Measurements from ENCODE around the gene IKZF2. TPM values are rescaled to one million over a fixed set of nuclear protein-coding genes. Genes with fewer than 3 reads are reported as not detected.

Gene IKZF2
- total and polyA plus RNA-seq, 9 of the 15 experiments (the other 6 are each of a cell fraction or from before 2014, with no cell fraction given): 0.04 to 0.54 (median 0.22) TPM

- in situ Hi-C loops (cut with MboI) (no loop called here), intact Hi-C loops (cut with micrococcal nuclease) (no loop called here)
- no peaks in the 10 kb centered on the region for H3K4me1 ChIP-seq (replicated peaks in 1 of 2; ENCODE audit: control insufficient read depth in 2 of 2, insufficient read depth in 2 of 2, low read length in 2 of 2)
- ATAC-seq (no peak), FAIRE-seq (no peak), DNase-seq (ENCODE audit: extremely low read depth in 1 of 4, low spot score in 3 of 4) (no peak)
- no peaks in the 10 kb centered on the region for H3K27me3 ChIP-seq (ENCODE audit: control insufficient read depth in 2 of 2, insufficient read depth in 2 of 2, low read length in 2 of 2)
- no TSS peak for BruUV-seq (replicated peaks)
- H3K79me2 ChIP-seq (ENCODE audit: control insufficient read depth, insufficient read depth, low read length): no peaks in the 10 kb centered on the region
- no peak overlapping the region for H2AFZ ChIP-seq (ENCODE audit: low read depth, low read length)
- CTCF ChIA-PET (ENCODE audit: low intra/inter-chr PET ratio): no interaction called here
- H3K27ac ChIP-seq (ENCODE audit: extremely low read depth, low read depth, low read length): no peak overlapping the region
- H3K4me3 ChIP-seq: no peak overlapping the region
- H3K4me2 ChIP-seq (ENCODE audit: insufficient read depth, low read length): no peak overlapping the region
- no peaks in the 10 kb centered on the region for H3K36me3 ChIP-seq (ENCODE audit: control insufficient read depth, insufficient read depth, low read length)
- no peaks in the 10 kb centered on the region for H3K9me3 ChIP-seq (replicated peaks; ENCODE audit: control insufficient read depth, insufficient read depth, low read depth, low read length)
- POLR2A ChIA-PET: no interaction called here
- H4K20me1 ChIP-seq (replicated peaks; ENCODE audit: control insufficient read depth, insufficient read depth, low read length): no peaks in the 10 kb centered on the region
- TF ChIP-seq SNIP1 (IDR thresholded peaks at IDR 0.05; ENCODE audit: low read depth) (no peak), ZNF655 (CRISPR knock-in tag; IDR thresholded peaks at IDR 0.05) (no peak), BDP1 (IDR thresholded peaks at IDR 0.05; ENCODE audit: insufficient read depth, insufficient read length) (no peak), TOE1 (IDR thresholded peaks at IDR 0.05; ENCODE audit: borderline replicate concordance) (no peak), TOE1 (CRISPR knock-in tag; IDR thresholded peaks at IDR 0.05; ENCODE audit: borderline replicate concordance, low read depth) (no peak)
- no peaks in the 10 kb centered on the region for H3K9me1 ChIP-seq (ENCODE audit: control insufficient read depth, insufficient read depth, low read length)
- 0% methylated on average over 1 of the region's 2 CpGs for WGBS (ENCODE audit: insufficient coverage, low coverage, missing lambda C conversion rate)
- no peak overlapping the region for H3K9ac ChIP-seq (ENCODE audit: insufficient read depth in 1 of 2, low read depth in 2 of 2, low read length in 2 of 2)
Observed at GRCh38 chr2:213022987-213023386, 128.4 kb downstream of the IKZF2 start.
